ENCODE measurements around the gene NAGPA.

DNA sequence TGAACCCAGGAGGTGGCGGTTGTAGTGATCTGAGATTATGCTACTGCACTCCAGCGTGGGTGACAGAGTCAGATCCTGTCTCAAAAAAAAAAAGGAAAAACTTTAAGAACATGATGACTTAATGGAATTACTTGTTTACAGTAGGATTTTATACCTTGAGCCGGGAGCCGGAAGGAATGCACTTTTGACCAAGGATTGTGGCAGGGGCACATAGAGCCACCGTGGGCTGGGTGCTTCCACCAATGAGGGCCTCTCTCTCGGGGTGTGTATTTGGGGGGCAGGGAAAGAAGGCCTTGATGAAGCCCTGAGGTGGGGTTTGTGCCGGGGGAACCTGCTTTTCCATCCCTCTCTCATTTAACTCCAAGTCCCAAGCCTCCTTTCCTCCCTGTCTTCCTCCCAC lies 6.7 kb upstream of the NAGPA start:
- TF ChIP-seq, protein P1, sequence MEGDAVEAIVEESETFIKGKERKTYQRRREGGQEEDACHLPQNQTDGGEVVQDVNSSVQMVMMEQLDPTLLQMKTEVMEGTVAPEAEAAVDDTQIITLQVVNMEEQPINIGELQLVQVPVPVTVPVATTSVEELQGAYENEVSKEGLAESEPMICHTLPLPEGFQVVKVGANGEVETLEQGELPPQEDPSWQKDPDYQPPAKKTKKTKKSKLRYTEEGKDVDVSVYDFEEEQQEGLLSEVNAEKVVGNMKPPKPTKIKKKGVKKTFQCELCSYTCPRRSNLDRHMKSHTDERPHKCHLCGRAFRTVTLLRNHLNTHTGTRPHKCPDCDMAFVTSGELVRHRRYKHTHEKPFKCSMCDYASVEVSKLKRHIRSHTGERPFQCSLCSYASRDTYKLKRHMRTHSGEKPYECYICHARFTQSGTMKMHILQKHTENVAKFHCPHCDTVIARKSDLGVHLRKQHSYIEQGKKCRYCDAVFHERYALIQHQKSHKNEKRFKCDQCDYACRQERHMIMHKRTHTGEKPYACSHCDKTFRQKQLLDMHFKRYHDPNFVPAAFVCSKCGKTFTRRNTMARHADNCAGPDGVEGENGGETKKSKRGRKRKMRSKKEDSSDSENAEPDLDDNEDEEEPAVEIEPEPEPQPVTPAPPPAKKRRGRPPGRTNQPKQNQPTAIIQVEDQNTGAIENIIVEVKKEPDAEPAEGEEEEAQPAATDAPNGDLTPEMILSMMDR (IDR thresholded peaks at IDR 0.05; ENCODE audit: insufficient read depth, low read depth, low read length), result no peak
- TF ChIP-seq EZH2 (IDR thresholded peaks at IDR 0.05; ENCODE audit: insufficient read depth, low read length), result no peak
